Astrocyte (in vitro differentiated cells and primary cell): ENCODE results near the gene ASCL1.
A peak's percentile ranks its signal among the peaks of the same experiment; 100 is the strongest.

Experiments
- CTCF ChIP-seq: IDR thresholded peaks from 2 replicates; pipeline ENCODE4 v1.5.1; 2011; ENCODE audit warnings: low read depth, mild to moderate bottlenecking, inconsistent platforms, low read length, moderate library complexity; ENCODE audit not compliant: insufficient read depth
- EZH2 ChIP-seq: IDR thresholded peaks from 2 replicates; pipeline ENCODE4 v1.6.1; 2012; ENCODE audit warnings: mild to moderate bottlenecking, low read length, inconsistent platforms; ENCODE audit not compliant: insufficient read depth

- TF ChIP-seq CTCF (peak; percentile 86), EZH2 (no peak)
Observed at GRCh38 chr12:102948941-102949352, 8.5 kb upstream of the ASCL1 start.
